Osteoblast (primary cell): ENCODE results near the gene GATA5. TPM values are rescaled to one million over a fixed set of nuclear protein-coding genes. Genes with fewer than 3 reads are reported as not detected.

ENCODE experiments used
- DNase-seq: peaks from one replicate; pipeline ENCODE4 v3.0.0; 2011; ENCODE audit warnings: low spot score, mixed read lengths; ENCODE audit not compliant: insufficient read length; ENCODE audit errors: missing footprints
- H2AFZ ChIP-seq: 2 replicates; pipeline ENCODE4 v1.6.0; 2011; ENCODE audit warnings: mild to moderate bottlenecking, low read length
- H3K27ac ChIP-seq: 2 replicates; pipeline ENCODE4 v1.5.1; 2011; ENCODE audit warnings: mild to moderate bottlenecking, low read depth, low read length, moderate library complexity
- H3K27me3 ChIP-seq: 2 replicates; pipeline ENCODE4 v1.6.0; 2012; ENCODE audit warnings: mild to moderate bottlenecking, control low read depth, inconsistent platforms, low read length, moderate library complexity; ENCODE audit not compliant: insufficient read depth
- H3K36me3 ChIP-seq: 2 replicates; pipeline ENCODE4 v1.5.1; 2011; ENCODE audit warnings: mild to moderate bottlenecking, low read length, control low read depth, moderate library complexity; ENCODE audit not compliant: insufficient read depth
- H3K4me1 ChIP-seq: 2 replicates; pipeline ENCODE4 v1.5.1; 2011; ENCODE audit warnings: mild to moderate bottlenecking, low read length, control low read depth, moderate library complexity; ENCODE audit not compliant: insufficient read depth
- H3K4me2 ChIP-seq: 2 replicates; pipeline ENCODE4 v1.6.0; 2011; ENCODE audit warnings: mild to moderate bottlenecking, low read length; ENCODE audit not compliant: insufficient read depth
- H3K4me3 ChIP-seq: fragments of 200-600 bp; sonication (generic); 3 replicates; pipeline ENCODE4 v1.5.1; 2012; ENCODE audit warnings: mild to moderate bottlenecking, low read length, inconsistent platforms; ENCODE audit not compliant: insufficient read depth
- H3K79me2 ChIP-seq: 2 replicates; pipeline ENCODE4 v1.6.0; 2012; ENCODE audit warnings: mild to moderate bottlenecking, low read length, control low read depth, inconsistent platforms; ENCODE audit not compliant: insufficient read depth
- H3K9me3 ChIP-seq: 2 replicates; pipeline ENCODE4 v1.5.1; 2011; ENCODE audit warnings: low read depth, low read length, control low read depth
- H4K20me1 ChIP-seq: 2 replicates; pipeline ENCODE4 v1.6.0; 2012; ENCODE audit warnings: mild to moderate bottlenecking, low read length, control low read depth; ENCODE audit not compliant: insufficient read depth
- total RNA-seq: library from RNA; depleted of rRNA; stranded (reverse); fragments of >200 nt; gene quantifications from 2 replicates; pipeline ENCODE4 v1.2.3, GENCODE V29; 2012
- TF ChIP-seq, protein P1 (sequence below): IDR thresholded peaks from 2 replicates; pipeline ENCODE4 v1.5.1; 2011; ENCODE audit warnings: mild to moderate bottlenecking, low read depth, low read length, moderate library complexity; ENCODE audit errors: extremely low read depth

GATA5 gene
- total RNA-seq, 1 donor: not detected

DNA sequence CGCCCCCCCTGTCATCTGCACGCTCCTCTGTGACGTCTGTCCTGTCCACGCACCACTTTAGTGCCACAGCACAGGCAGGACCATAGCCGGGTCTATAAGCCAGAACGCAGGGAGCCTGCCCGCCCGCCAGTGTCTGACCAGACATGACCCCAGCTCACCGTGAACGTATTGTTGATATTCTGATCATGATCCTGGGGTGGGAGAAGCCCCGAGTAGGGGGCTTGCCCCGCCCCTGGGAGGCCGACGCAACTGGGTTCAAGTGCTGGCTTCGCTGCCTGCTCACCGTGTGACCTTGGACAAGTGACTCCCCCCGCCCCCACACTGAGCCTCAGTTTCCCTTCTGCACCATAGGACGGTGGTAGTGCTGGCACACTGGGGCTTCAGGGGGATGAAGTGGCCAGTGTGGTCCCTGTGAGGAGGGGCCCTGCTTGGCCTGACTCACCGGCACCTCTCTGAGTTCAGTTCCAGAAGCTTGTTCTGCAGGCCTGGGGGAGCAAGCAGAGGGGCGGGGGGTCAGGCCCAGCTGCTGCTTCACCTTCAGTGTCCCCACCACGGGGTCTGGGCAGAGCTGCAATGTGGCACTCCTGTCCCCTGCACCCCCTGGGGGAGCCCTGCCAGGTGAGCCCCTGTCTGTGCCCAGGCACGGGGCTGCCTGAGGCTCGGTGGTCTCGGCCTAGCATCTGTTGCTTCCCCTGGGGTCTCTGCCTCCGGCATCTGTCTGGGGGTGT, 57.6 kb downstream of the GATA5 start:
- Histone ChIP-seq H3K27me3 (peaks cover 5% of the 10 kb centered on the region), H3K36me3 (no peaks in the 10 kb centered on the region), H2AFZ (no peak overlapping the region), H3K4me1 (no peaks in the 10 kb centered on the region), H4K20me1 (no peaks in the 10 kb centered on the region), H3K9me3 (no peaks in the 10 kb centered on the region), H3K4me3 (no peak overlapping the region), H3K79me2 (no peaks in the 10 kb centered on the region), H3K27ac (no peak overlapping the region), H3K4me2 (no peak overlapping the region)
- TF ChIP-seq, protein P1, sequence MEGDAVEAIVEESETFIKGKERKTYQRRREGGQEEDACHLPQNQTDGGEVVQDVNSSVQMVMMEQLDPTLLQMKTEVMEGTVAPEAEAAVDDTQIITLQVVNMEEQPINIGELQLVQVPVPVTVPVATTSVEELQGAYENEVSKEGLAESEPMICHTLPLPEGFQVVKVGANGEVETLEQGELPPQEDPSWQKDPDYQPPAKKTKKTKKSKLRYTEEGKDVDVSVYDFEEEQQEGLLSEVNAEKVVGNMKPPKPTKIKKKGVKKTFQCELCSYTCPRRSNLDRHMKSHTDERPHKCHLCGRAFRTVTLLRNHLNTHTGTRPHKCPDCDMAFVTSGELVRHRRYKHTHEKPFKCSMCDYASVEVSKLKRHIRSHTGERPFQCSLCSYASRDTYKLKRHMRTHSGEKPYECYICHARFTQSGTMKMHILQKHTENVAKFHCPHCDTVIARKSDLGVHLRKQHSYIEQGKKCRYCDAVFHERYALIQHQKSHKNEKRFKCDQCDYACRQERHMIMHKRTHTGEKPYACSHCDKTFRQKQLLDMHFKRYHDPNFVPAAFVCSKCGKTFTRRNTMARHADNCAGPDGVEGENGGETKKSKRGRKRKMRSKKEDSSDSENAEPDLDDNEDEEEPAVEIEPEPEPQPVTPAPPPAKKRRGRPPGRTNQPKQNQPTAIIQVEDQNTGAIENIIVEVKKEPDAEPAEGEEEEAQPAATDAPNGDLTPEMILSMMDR: no peak
- no peak for DNase-seq

DNA sequence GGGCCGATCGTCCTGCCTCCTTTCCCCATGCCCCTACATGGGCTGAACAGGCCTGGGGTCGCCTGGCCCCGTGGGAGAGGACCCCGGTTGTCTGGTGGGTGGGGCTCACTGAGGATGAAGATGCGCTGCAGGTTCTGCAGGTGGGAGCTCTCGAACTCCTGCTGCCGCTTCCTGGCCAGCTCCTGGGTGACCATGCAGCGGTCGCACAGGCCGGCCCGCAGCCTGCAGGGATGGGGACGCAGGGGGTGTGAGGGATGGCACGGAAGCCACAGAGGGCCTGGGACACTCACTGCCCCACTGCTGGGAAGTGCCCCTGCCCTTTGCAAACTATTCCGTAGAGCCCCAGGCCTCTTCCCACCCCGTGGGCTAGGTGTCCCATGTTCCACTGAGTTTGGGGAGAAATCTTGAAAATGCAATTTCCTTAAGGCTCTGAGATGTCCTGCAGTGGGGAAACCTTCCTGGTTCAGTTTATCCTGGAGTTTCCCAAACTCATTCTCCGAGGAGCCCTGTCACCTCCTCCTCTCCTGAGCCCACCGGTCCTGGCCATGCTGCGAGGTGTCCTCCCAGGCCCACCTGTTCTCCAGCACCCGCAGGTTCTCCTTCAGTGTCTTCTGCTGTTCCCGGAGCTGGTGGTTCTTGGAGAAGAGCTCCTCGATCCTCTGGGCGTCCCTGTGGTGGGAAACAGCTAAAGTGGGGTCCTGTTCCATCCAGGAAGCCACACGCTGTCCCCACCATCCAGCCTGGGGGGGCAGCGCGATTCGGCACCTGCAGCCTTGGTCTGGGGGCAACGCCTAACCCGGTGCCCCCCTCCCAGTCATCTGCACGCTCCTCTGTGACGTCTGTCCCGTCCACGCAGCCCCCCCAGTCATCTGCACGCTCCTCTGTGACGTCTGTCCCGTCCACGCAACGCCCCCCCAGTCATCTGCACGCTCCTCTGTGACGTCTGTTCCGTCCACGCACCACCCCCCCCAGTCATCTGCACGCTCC, 58.9 kb downstream of the GATA5 start:
- TF ChIP-seq, protein P1: no peak
- Histone ChIP-seq H3K9me3 (no peaks in the 10 kb centered on the region), H3K4me3 (no peak overlapping the region), H3K27ac (no peak overlapping the region), H3K4me2 (no peak overlapping the region), H3K36me3 (no peaks in the 10 kb centered on the region), H2AFZ (no peak overlapping the region), H3K79me2 (no peaks in the 10 kb centered on the region), H3K4me1 (no peaks in the 10 kb centered on the region), H4K20me1 (no peaks in the 10 kb centered on the region), H3K27me3 (peaks cover 5% of the 10 kb centered on the region)
- DNase-seq: no peak

DNA sequence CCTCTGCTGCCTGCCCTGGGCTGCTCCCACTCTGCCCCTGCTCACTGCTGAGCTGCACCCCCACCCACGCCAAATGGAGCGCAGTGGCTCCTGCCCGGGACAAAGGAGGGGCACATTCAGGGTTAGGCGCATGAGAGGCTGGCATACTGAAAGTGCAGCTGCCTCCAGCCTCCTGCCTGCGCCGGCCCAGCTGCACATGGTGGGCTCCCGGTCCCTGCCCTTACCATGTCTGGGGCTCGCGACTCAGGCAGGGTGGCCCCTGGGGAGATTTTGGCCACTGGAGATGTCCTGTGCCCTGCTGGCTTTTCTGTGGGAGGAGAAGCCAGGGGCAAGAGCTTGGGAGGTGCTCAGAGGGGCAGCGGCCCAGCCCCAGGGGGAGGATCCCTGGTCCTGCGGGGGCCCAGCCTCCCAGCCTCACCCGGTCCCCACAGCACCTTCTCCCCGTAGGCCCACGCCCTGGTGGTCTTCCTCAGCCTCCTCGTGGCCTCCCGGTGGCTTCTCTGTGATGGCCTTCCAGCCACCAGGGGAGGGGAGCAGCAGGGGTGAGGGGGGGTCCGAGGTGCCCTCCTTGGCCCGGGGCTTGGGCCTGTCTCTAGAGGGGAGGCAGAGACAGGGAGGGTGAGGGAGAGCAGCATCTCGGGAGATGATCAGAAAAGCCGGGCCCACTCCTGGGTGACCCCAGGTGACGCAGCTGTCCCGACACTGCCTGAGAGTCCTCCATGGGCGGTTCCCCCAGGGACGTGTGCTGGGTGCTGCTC, 60.3 kb downstream of the GATA5 start:
- TF ChIP-seq, protein P1: no peak
- Histone ChIP-seq H3K36me3 (no peaks in the 10 kb centered on the region), H3K27ac (no peak overlapping the region), H3K4me2 (no peak overlapping the region), H3K27me3 (peaks cover 5% of the 10 kb centered on the region), H4K20me1 (no peaks in the 10 kb centered on the region), H3K9me3 (no peaks in the 10 kb centered on the region), H3K79me2 (no peaks in the 10 kb centered on the region), H2AFZ (no peak overlapping the region), H3K4me3 (no peak overlapping the region), H3K4me1 (no peaks in the 10 kb centered on the region)
- no peak for DNase-seq
